ENCODE data around the gene SRSF4.

GRCh38 chr1:29208442-29208841 is 26.7 kb upstream of the SRSF4 start:
- TF ChIP-seq EZH2 (IDR thresholded peaks at IDR 0.05) (no peak), POLR2AphosphoS5 (IDR thresholded peaks at IDR 0.05; ENCODE audit: borderline replicate concordance, low read depth, low read length) (no peak)

Data from SK-N-MC (cell line).